ENCODE results near the gene BACH2.

BACH2 gene

GRCh38 chr6:90127595-90127994, 169.0 kb downstream of the BACH2 start:
- TF ChIP-seq CTCF (IDR thresholded peaks at IDR 0.05; ENCODE audit: low read depth, low read length) = no peak
- no peak overlapping the region for H3K4me3 ChIP-seq (ENCODE audit: low read depth, low read length)

- no peak overlapping the region for H3K4me3 ChIP-seq (ENCODE audit: low read depth, low read length)
- no peak for TF ChIP-seq CTCF (IDR thresholded peaks at IDR 0.05; ENCODE audit: low read depth, low read length)
Observed at GRCh38 chr6:90126839-90127238, 169.8 kb downstream of the BACH2 start.

- no peak overlapping the region for H3K4me3 ChIP-seq (ENCODE audit: low read depth, low read length)
- TF ChIP-seq CTCF (IDR thresholded peaks at IDR 0.05; ENCODE audit: low read depth, low read length) = no peak
Observed at GRCh38 chr6:90126181-90126580, 170.5 kb downstream of the BACH2 start.

GRCh38 chr6:90124874-90125510, 171.7 kb downstream of the BACH2 start:
- no peak for TF ChIP-seq CTCF (IDR thresholded peaks at IDR 0.05; ENCODE audit: low read depth, low read length)
- no peak overlapping the region for H3K4me3 ChIP-seq (ENCODE audit: low read depth, low read length)

- TF ChIP-seq CTCF (IDR thresholded peaks at IDR 0.05; ENCODE audit: low read depth, low read length) = no peak
Observed at GRCh38 chr6:90123831-90124230, 172.8 kb downstream of the BACH2 start.

GRCh38 chr6:90121982-90122381, 174.7 kb downstream of the BACH2 start:
- H3K4me3 ChIP-seq (ENCODE audit: low read depth, low read length) = no peak overlapping the region
- TF ChIP-seq CTCF (IDR thresholded peaks at IDR 0.05; ENCODE audit: low read depth, low read length) = no peak

More at GRCh38 chr6:90123831-90124230, 172.8 kb downstream of the BACH2 start:
- no peak overlapping the region for H3K4me3 ChIP-seq (ENCODE audit: low read depth, low read length)

DNA sequence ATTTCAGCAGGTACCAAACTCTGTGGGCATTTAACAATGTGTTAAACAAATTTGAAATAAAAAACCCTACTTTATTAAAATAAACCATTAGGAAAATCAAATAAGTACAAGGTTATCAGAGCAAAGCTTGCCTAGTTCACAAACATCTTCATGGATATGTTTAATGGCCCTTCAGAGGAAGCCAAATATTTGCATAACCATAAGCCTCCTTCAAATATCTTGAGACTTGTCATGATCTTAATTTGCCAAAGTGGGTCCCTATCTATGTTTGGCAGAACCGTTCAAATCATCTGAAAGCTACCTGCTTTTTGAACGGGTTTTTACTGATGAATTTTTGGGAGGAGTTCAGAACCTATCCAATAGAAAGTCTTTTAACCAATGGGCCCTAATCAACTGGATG, 176.3 kb downstream of the BACH2 start:
- TF ChIP-seq CTCF (IDR thresholded peaks at IDR 0.05; ENCODE audit: low read depth, low read length) = no peak
- H3K4me3 ChIP-seq (ENCODE audit: low read depth, low read length) = no peak overlapping the region
